WERI-Rb-1 (cell line): ENCODE data around the gene SLC35B2.

ENCODE experiments used
- DNase-seq: peaks from one replicate; pipeline ENCODE4 v3.0.0-alpha.2; 2020
- H3K27ac ChIP-seq: fragments of 250-450 bp; sonication (Bioruptor Pico); 2 replicates; pipeline ENCODE4 v1.5.1; 2020; ENCODE audit warnings: mild to moderate bottlenecking, moderate library complexity
- H3K27me3 ChIP-seq: fragments of 250-450 bp; sonication (Bioruptor Pico); 2 replicates; pipeline ENCODE4 v1.5.1; 2021; ENCODE audit warnings: mild to moderate bottlenecking, low read depth, moderate library complexity; ENCODE audit not compliant: insufficient read depth, severe bottlenecking
- H3K36me3 ChIP-seq: fragments of 250-450 bp; sonication (Bioruptor Pico); 2 replicates; pipeline ENCODE4 v1.5.1; 2020; ENCODE audit warnings: mild to moderate bottlenecking, moderate library complexity
- H3K4me3 ChIP-seq: 2 replicates; pipeline ENCODE4 v1.5.1; 2011; ENCODE audit warnings: low read depth, mild to moderate bottlenecking, control low read depth, low read length
- H3K9me3 ChIP-seq: fragments of 250-450 bp; sonication (Bioruptor Pico); 2 replicates; pipeline ENCODE4 v1.5.1; 2021; ENCODE audit warnings: mild to moderate bottlenecking, moderate library complexity; ENCODE audit not compliant: severe bottlenecking
- CTCF ChIP-seq: IDR thresholded peaks from 2 replicates; pipeline ENCODE4 v1.5.1; 2011; ENCODE audit warnings: low read depth, mild to moderate bottlenecking, control low read depth, inconsistent platforms, low read length

SLC35B2 gene

DNA sequence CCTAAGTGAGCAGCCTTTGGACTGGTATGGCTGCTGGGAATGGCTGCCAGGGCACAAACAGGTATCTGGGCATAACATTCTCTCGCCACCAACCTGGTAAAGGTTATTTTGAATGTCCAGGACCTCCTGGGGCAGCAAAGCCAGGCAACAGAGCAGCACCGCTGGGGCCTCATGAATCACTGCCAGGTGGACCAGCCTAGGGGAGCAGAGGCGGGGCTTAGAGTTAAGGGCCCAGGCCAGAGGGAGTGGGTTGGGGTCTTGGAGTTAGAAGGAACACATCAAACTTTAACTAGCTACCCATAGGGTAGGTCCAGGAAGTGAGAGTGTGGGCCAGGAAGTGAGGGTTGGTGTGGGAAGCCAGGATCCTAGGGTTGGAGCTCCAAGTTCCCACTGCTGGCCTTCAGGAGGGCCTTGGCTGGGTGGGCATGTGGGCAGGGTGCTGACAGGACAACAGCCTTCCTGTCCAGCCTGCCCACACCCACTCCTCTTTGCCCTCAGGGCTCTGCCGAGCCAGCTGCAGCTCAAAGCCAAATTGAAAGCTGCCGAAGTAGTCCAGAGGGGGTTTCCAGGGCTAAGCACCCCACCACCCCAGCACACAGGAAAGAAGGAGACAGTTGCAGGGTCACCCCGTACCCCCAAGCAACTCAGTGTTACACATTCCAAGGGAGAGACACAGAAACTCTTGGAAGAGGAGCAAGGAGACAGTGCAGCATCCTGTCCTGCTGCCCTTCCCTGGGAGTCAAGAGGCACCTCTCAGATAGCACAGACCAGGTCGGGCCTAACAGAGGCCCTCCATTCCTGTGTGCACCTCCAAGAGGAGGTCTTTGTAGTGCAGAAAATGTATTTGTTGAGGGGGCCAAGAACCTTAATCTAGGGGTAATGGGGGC, 5.4 kb upstream of the SLC35B2 start:
- peaks cover 24% of the 10 kb centered on the region for H3K36me3 ChIP-seq
- H3K27ac ChIP-seq = no peak overlapping the region; the same call in 1 of the 2 replicates
- no peak overlapping the region for H3K4me3 ChIP-seq

GRCh38 chr6:44261581-44261980, 4.3 kb upstream of the SLC35B2 start:
- no peaks in the 10 kb centered on the region for H3K9me3 ChIP-seq
- H3K27ac ChIP-seq = peak overlapping the region; percentile 9
- DNase-seq = peak; percentile 68
- H3K27me3 ChIP-seq = no peaks in the 10 kb centered on the region
- H3K4me3 ChIP-seq = no peak overlapping the region
- H3K36me3 ChIP-seq = peaks cover 26% of the 10 kb centered on the region
- TF ChIP-seq CTCF = no peak

More for the DNA sequence above, 5.4 kb upstream of the SLC35B2 start:
- no peaks in the 10 kb centered on the region for H3K27me3 ChIP-seq
- DNase-seq = no peak
- no peak for TF ChIP-seq CTCF
- H3K9me3 ChIP-seq = no peaks in the 10 kb centered on the region

DNA sequence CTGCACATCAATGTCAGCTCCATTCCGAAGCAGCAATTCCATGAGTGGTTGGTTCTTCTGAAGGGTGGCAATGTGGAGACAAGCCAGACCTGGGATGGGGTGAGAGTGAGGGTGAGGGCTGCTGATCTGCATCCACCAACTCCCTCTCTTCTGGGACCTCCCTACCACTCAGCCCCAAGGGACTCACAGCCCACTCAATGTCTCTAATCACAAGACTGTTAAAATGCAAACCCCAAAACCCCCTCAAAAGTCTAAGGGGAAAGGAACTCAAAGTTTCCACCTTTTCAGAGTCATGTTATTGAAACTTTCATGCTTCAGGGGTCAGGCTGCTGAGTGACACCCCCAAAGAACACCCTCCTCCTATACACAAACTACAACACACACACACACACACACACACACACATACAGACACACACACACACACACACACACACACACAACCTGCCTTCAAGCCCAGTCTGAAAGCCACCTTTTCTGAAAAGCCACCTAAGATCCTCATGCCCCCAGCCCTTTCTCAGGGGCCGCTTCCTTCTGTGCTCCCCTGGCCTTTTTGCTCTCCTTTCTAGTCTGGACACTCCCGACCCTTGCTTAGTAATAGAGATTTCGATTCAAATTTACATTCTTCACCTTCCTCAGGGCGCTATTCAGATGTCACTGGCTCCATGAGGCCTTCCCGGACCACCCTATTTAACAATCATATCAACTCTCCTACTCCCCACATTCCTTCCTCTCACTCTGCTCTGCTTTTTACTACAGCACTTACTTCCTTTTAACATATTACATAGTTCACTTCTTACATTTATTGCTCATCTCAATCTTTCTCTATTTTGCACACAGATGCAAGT, 3.3 kb upstream of the SLC35B2 start:
- no peaks in the 10 kb centered on the region for H3K9me3 ChIP-seq
- H3K36me3 ChIP-seq = peaks cover 31% of the 10 kb centered on the region
- H3K27me3 ChIP-seq = no peaks in the 10 kb centered on the region
- no peak overlapping the region for H3K4me3 ChIP-seq
- DNase-seq = no peak
- TF ChIP-seq CTCF = no peak
- peak overlapping the region; percentile 9; the same call in 1 of the 2 replicates for H3K27ac ChIP-seq

- Histone ChIP-seq H3K4me3 (no peak overlapping the region), H3K9me3 (no peaks in the 10 kb centered on the region), H3K27me3 (no peaks in the 10 kb centered on the region), H3K27ac (no peak overlapping the region), H3K36me3 (peaks cover 38% of the 10 kb centered on the region)
- DNase-seq = no peak
- no peak for TF ChIP-seq CTCF
Observed at GRCh38 chr6:44260011-44260410, 2.7 kb upstream of the SLC35B2 start.

DNA sequence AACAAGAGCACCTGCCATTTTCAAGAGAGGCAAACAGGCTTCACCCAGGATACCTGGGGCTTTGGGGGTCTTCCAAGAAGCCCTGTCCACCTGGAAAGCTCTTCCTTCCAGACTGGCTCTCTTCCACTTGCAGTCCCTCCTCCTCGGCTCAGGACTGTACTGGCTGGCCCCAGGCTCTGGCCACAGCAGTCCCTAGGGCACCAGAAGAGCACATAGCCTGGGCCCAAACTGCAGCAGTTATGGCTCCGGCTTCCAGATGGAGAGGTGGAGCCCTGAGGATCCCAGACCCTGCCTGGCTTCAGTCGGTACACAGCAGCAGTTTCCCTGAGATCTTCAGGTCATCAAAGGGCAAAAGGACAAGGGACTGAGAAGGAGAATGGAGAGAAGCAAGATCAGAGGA, 1.6 kb upstream of the SLC35B2 start:
- no peak for TF ChIP-seq CTCF
- Histone ChIP-seq H3K36me3 (peaks cover 49% of the 10 kb centered on the region), H3K27me3 (no peaks in the 10 kb centered on the region), H3K4me3 (no peak overlapping the region), H3K9me3 (no peaks in the 10 kb centered on the region), H3K27ac (no peak overlapping the region)
- no peak for DNase-seq
